ENCODE results near the gene ADAT2. TPM values are rescaled to one million over a fixed set of nuclear protein-coding genes. Genes with fewer than 3 reads are reported as not detected.

The ADAT2 gene
- total and polyA plus RNA-seq, 12 donors: 0.61 to 18.6 (median 6.3) TPM

- no peak for TF ChIP-seq POLR2A (IDR thresholded peaks at IDR 0.05)
- TF ChIP-seq, protein P1, sequence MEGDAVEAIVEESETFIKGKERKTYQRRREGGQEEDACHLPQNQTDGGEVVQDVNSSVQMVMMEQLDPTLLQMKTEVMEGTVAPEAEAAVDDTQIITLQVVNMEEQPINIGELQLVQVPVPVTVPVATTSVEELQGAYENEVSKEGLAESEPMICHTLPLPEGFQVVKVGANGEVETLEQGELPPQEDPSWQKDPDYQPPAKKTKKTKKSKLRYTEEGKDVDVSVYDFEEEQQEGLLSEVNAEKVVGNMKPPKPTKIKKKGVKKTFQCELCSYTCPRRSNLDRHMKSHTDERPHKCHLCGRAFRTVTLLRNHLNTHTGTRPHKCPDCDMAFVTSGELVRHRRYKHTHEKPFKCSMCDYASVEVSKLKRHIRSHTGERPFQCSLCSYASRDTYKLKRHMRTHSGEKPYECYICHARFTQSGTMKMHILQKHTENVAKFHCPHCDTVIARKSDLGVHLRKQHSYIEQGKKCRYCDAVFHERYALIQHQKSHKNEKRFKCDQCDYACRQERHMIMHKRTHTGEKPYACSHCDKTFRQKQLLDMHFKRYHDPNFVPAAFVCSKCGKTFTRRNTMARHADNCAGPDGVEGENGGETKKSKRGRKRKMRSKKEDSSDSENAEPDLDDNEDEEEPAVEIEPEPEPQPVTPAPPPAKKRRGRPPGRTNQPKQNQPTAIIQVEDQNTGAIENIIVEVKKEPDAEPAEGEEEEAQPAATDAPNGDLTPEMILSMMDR (IDR thresholded peaks at IDR 0.05): no peak
- DNase-seq: no peak
- intact Hi-C loops (cut with DNase I): no loop called here
- Histone ChIP-seq H3K36me3 (replicated peaks in 1 of 2) (peaks cover 0 to 15% of the 10 kb centered on the region in 2 donors), H3K4me1 (replicated peaks in 1 of 2) (no peaks in the 10 kb centered on the region), H3K27me3 (no peaks in the 10 kb centered on the region), H3K9me3 (replicated peaks in 1 of 3) (no peaks in the 10 kb centered on the region), H3K4me3 (no peak overlapping the region), H3K27ac (no peak overlapping the region)
- 95 to 98% (median 96%) methylated on average over 8 of the region's 8 CpGs for WGBS, 4 donors
These were observed 40.3 kb upstream of the ADAT2 start for GRCh38 chr6:143490775-143491174.

DNA sequence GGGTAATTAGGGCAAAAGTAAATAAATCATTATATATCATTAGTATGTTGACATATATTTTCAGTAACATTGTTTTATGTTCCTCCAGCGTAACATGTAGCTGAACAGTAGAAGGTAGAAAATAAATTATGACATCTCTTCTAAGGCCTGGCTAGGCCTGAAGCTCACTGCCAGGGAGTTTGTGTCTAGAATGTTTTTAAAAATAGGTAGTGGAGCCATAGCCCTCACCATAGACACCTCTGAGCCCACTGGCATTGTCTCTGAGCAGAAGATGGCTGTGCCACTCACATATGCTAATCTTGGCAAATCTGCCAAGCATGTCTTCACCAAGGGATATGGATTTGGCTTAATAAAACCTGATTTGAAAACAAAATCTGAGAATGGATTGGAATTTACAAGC lies 39.7 kb upstream of the ADAT2 start:
- H3K27ac ChIP-seq: no peak overlapping the region
- H3K36me3 ChIP-seq (replicated peaks in 1 of 2): peaks cover 0 to 12% of the 10 kb centered on the region in 2 donors
- no peak for TF ChIP-seq POLR2A (IDR thresholded peaks at IDR 0.05)
- TF ChIP-seq, protein P1 (IDR thresholded peaks at IDR 0.05): no peak
- DNase-seq: no peak
- no peaks in the 10 kb centered on the region for H3K9me3 ChIP-seq (replicated peaks in 1 of 3)
- 94 to 100% (median 96%) methylated on average over 1 of the region's 1 CpG for WGBS, 4 donors
- no peaks in the 10 kb centered on the region for H3K27me3 ChIP-seq
- H3K4me3 ChIP-seq: no peak overlapping the region
- H3K4me1 ChIP-seq (replicated peaks in 1 of 2): no peaks in the 10 kb centered on the region
- intact Hi-C loops (cut with DNase I): no loop called here

GRCh38 chr6:143486752-143487151 lies 36.3 kb upstream of the ADAT2 start:
- Histone ChIP-seq H3K27ac (no peak overlapping the region), H3K4me1 (replicated peaks in 1 of 2) (no peaks in the 10 kb centered on the region), H3K4me3 (no peak overlapping the region), H3K9me3 (replicated peaks in 1 of 3) (no peaks in the 10 kb centered on the region), H3K36me3 (replicated peaks in 1 of 2) (peaks cover 0 to 6% of the 10 kb centered on the region in 2 donors), H3K27me3 (no peaks in the 10 kb centered on the region)
- 96 to 100% (median 98%) methylated on average over 3 of the region's 3 CpGs for WGBS, 4 donors
- TF ChIP-seq, protein P1 (IDR thresholded peaks at IDR 0.05): no peak
- no peak for TF ChIP-seq POLR2A (IDR thresholded peaks at IDR 0.05)
- no peak for DNase-seq
- intact Hi-C loops (cut with DNase I): no loop called here

DNA sequence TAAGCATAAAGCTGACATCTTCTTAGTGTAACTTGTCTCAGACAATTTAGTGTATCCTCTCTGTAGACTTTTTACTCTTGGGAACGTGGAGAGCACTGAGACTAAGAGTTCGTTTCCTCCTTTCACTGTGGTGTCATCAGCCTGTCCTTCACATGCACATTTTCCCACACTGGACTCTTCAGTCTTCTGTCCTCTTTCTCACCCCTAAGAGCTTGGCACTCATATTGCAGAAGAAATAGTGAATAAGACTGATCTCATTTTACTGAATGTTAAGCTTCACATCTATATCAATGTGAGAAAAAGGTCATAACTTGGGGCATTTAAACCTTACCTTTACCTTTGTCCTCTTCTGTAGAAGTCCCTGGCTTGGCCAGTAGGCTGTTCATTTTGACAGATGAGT lies 35.5 kb upstream of the ADAT2 start:
- 91 to 97% (median 95%) methylated on average over 2 of the region's 2 CpGs for WGBS, 4 donors
- no peaks in the 10 kb centered on the region for H3K4me1 ChIP-seq (replicated peaks in 1 of 2)
- TF ChIP-seq, protein P1 (IDR thresholded peaks at IDR 0.05): no peak
- no peaks in the 10 kb centered on the region for H3K9me3 ChIP-seq (replicated peaks in 1 of 3)
- DNase-seq: no peak
- peaks cover 0 to 6% of the 10 kb centered on the region in 2 donors for H3K36me3 ChIP-seq (replicated peaks in 1 of 2)
- no peaks in the 10 kb centered on the region for H3K27me3 ChIP-seq
- intact Hi-C loops (cut with DNase I): no loop called here
- no peak overlapping the region for H3K27ac ChIP-seq
- no peak overlapping the region for H3K4me3 ChIP-seq
